ENCODE data around the gene NT5C1B.
"Not testable (repeated sequence)": the region's sequence is repeated elsewhere in the genome, so short reads cannot be mapped to it uniquely, and the experiment has no call there.

Gene NT5C1B

DNA sequence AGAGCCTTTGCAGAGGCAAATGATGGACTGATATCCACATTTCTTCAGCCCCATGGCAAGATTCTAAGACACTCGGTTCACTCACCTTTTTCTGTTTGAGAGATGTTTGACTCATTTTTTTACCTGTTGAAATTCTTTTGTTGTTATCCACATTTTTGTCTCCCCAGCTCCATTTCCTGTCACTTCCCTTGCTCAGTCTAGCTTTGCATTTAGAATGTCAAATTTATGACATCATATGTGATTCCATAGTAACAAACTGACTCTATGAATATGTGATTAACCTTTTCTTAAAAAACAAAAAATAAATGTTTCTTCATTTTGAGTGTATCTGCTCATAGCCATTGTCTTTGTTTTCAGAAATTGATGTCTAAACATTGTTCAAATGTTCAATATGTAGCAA lies at the start of gene NT5C1B:
NT5C1B (minus strand) TSS at position 216 of the 400 bp plus-strand sequence; CDS start at position 115, 101 bp downstream.
- no peak for DNase-seq

DNA sequence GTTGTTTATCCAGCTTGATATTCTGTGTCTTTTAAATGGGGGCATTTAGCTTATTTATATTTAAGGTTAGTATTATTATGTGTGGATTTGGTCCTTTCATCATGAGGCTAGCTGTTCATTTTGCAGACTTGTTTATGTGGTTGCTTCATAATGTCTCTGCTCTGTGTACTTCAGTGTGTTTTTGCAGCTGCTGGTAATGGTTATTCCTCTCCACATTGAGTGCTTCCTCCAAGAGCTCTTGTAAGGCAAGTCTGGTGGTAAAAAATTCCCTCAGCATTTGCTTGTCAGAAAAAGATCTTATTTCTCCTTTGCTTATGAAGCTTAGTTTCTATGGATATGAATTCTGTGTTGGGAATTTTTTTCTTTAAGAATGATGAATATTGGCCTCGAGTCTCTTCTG lies 47.8 kb upstream of the NT5C1B start:
- DNase-seq: no peak

DNA sequence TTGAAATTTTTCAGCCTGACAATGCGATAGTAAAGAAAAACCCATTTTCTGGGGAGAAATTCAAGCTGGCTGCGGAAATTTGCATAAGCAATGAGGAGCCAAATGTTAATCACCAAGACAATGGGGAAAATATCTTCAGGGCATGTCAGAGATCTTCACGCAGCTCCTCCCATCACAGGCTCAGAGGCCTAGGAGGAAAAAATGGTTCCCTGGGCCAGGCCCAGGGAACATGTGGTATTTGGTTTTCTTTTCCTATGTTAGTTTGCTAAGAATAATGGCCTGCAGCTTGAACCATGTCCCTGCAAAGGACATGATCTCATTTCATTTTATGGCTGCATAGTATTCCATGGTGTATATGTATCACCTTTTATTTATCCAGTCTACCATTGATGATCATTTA lies 43.3 kb upstream of the NT5C1B start:
- not testable (repeated sequence) for DNase-seq

DNA sequence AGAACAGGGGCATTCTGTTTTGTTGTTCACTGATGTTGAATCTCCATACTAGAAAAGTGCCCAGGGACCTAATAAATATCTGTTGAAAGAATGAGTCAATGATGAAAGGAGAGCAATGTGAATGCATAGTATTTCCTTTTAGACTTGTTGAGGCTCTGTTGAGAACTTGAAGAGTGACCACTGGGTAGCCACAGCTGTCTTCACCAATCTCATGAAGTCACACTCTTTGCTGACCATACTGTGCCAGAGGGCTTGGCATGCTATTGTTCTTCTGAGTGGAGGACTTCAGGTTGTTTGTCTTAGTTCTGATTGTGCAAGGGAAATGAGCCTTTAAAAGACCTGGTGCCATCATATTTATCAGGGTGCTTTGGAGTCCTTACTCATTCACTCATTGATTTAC lies 41.6 kb upstream of the NT5C1B start:
- no peak for DNase-seq

DNA sequence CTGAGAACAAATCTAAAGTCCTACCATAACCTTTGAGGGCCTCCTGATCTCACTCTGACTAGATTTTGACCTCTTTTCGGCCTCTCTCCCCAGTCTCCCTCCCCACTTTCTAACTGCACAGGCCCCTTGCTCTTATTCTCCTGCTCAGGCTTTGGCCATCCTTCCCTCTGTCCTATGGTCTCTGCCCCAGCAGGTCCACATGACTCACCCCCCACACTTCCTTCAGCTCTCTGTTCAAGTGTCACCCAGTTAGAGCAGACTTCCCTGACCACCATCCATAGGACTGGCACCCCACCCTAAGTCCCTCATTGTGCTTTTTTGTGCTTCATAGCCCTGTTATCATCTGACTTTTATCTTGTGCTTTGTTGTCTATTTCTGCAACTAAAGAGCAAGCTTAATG lies 41.2 kb upstream of the NT5C1B start:
- DNase-seq: no peak

DNA sequence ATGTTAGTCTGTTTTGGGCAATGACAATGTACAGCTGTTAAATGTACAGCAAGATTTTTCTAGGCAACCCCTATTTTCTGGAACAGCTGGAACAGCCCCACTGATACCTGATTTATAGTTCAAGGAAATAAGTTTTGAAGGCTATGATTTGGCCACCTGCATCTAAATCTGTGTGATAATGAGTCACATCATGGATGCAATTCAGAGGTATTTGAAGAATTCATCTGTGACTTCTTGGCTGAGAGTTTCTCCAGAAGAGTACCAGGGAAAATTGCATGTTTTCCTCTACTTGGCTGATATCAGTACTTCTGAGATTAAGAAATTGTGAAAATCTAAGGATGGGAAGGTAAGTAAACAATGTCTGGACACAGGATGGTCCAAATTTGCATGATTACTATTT lies 40.7 kb upstream of the NT5C1B start:
- DNase-seq: no peak

DNA sequence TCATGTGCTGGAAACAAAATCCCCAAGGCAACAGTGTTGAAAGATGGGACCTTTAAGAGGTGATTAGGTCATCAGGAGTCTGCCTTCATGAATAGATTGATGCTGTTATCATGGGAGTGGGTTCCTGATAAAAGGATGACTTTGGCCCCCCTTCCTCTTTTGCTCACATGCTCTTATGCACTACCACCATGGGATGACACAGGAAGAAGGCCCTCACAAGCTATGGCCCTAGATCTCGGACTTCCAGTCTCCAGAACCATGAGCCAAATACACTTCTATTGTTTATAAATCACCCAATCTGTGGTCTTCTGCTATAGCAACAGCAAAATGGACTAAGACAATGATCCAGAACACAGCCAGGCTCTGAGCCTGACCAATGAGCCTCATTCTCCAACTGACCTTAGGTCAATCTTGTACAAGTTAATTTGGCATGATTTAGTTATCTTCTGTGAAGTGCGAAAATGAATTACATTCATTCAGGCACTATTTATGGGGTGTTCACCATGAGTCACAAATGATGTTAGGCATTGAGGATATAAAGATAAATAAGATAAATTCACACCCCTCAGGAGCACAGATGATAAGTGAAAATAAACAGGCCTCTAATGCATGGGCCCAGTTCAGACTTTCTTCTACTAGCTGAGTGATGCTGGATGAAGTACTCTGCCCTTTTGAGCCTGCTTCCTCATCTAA lies 37.7 kb upstream of the NT5C1B start:
- no peak for DNase-seq

DNA sequence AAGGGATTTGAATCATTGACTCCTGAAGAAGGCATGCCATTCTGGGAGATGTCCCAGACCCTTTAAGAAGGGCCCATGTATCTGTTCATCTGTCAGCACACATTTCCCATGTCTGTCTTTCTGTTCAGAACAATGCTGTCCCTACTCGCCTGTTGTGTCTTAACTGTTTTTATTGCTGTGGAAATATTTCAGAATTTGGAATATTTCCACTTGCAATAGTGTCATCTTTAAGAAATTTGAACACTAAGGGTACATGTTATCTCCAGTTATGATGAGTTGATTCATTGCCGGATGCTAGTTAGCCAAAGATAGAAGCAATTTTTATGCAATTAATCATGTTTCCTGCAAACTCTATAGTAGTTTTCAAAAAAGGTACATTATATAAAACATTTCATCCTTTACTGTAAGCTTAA lies 36.9 kb upstream of the NT5C1B start:
- no peak for DNase-seq

DNA sequence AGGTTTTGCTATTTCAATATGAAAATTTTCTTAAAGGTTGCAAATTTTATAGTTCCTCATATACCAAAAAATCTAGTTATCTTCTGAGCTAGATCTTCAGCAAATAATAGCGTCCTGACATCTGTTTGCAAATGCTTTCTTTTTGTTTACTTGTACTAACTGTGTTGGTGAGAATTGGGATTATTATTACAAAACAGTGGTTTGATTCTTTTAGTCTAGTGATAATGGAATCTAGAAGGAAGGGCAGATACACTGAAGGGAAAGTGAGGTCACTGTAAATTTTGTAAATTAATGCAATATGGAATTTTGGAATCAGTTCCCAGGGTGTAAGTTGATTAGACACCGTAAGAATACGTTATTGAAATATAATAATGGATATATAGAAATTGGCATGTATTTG lies 36.2 kb upstream of the NT5C1B start:
- DNase-seq: no peak

DNA sequence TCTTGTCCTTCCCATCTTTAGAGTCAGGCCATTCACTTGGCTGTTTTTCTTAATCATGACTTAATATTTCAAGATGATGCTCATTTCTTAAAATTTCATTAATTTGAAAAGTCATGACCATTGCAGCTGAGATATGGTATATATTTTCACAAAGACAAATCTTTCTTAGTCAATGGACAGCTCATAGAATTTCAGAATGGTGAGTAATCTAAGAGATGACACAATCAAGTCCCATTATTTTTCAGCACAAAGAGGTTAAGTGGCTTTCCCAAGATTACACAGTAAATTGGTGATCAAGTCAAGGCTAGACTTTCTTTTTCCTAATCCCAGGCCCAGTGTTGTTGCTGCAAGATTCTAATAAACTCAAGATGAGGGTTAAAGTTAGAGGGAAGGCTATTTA lies 34.4 kb upstream of the NT5C1B start:
- no peak for DNase-seq

DNA sequence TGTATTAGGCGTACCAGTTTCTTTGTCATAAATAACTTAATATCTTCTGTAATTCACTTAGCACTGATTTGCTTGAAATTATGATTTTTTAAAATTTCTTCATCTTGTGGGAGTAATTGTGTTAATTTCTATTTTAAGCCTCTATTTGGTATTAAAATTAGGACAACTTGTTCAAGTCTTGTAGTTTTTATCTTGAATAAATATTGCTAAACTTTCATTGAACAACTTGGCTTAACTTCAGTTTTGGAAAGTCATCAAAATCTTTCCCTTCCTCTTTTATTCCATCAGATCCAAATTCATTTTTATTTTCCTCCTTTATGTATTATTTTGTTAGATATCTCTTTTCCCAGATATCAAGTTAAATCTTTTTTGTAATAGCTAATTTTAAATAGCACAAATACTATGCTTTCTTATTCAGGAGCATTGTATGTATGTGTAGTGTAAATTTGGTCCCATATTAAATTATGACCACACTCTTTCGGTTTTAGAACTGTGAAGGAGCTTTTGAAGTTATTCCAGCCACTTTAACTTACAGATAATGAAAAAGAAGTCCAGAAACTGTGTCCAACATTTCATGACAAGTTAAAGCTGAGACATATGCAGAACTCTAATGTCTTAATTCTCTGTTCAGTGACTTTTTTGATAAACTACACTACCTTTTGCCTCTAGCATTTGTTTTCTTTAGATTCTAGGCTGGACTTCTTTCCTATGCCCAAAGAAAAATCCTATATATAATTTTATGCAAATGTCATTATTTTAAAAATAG lies 31.7 kb upstream of the NT5C1B start:
- no peak for DNase-seq

DNA sequence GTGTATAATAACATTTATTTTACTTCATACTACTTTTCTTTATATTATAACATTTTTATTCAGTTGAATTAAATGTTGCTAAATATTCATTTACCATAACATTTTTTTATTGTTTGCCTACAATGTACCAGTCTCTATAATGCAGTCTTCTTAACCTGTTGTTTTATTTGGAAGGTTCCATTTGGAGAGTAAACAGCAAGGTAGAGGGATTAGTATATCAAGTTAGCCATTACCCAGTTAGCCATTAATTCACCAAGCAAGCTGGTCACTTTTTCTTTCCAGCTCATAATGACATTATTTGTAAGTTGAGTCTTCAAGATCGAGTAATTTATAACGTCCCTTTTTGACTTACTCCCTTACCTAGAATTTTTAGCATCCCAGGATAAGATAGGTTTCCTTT lies 29.7 kb upstream of the NT5C1B start:
- no peak for DNase-seq

DNA sequence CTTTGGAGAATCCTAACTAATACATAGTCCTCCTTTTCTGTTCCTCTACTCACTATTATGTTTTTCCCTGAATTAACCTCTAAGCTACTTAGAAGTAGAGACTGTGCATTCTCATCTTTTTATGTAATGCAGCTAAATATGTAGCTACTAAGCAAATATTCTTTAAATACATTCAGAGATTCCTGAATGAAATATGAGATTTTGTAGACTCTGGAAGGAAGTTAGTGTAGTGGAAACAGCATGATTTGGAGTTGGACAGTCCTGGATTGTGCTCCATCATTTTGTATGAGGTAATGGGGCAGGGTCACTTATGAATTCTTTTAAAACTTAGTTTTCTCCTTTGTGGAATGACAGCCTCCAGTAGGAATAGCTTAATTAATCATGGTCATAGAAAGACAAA lies 24.7 kb upstream of the NT5C1B start:
- DNase-seq: no peak

DNA sequence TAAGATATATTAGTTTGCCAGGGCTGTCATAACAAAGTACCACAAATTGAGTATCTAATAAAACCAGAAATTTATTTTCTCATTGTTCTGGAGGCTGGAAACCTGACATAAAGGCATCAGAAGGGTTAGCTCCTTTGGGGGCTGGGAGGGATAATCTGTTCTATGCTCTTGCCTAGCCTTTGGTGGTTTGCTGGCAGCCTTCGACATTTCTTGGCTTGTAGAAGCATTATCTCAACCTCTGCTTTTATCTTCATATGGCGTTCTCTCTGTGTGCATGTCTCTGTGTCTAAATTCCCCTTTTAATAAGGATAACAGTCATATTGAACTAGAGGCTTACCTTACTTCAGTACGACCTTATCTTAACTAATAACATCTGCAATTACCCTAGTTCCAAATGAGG lies 22.8 kb upstream of the NT5C1B start:
- DNase-seq: no peak

DNA sequence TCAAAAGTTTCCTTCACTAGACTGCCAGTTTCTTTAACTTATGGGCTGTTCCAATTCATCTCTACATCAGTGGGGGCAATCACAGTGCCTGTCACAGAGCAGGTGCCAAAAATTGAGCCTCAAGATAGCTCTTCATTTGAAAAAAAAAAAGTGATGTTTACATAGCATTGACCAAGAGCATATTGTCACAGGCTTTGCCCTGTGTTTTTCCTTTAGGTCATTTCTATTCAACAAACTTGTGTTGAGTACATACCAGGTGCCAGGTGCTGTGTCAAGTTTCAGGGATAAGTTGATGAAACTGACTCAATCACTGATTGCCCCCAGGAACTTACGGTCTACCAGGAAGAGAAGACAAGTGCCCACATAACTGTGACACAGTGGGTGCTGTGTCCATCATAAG lies 22.2 kb upstream of the NT5C1B start:
- no peak for DNase-seq

DNA sequence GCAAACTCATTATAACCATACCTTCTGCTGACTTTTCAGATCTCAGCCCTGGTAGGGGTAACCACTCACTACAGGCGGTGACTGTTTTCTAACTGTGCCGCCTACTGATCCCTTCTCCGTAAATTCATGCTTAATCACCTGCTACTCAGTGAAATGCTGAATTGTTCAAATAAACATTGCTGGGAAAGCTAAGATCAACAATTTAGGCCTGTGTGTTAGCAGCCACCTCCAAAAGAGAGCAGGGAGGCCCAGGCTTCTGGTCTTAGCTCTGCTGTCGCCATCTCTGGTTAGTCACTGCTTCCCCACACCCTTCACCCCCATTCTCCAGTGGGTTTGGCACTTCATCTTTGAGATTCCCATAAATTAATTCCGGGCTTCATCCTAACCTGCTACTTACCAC lies 21.8 kb upstream of the NT5C1B start:
- no peak for DNase-seq

DNA sequence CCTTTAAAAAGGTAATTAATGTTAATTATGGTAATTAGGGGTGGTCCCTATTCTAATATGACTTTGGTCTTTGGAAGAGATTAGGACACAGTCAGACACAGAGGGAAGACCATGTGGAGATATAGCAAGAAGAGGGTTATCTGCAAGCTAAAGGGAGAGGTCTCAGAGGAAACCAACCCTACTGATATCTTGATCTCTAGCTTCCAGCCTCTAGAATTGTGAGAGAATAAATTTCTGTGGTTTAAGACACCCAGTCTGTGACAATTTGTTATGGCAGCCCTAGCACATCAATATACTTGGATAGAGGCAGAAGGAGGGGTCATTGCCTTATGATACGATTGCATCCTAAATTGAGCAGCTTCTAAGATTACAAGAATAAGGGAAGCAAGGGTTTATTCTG lies 21.3 kb upstream of the NT5C1B start:
- DNase-seq: no peak

DNA sequence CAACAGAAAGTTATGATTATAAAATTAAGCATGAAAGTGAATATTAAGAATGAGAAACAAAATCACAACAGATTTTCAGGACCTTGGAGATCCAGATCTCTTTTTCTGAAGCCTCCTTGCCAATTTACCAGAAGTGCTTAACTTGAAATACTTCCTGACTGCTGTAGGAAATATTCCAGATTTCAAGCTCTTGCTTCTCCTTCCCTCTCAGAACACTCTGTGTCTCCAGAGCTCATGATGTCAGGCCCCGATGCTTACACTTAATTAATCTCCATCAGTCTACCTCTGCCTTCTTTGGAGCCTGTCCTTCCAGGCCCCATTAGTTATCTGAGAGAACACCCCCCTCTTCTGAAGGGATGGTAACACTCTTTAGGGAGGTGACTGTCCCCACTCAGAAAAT lies 20.7 kb upstream of the NT5C1B start:
- no peak for DNase-seq

DNA sequence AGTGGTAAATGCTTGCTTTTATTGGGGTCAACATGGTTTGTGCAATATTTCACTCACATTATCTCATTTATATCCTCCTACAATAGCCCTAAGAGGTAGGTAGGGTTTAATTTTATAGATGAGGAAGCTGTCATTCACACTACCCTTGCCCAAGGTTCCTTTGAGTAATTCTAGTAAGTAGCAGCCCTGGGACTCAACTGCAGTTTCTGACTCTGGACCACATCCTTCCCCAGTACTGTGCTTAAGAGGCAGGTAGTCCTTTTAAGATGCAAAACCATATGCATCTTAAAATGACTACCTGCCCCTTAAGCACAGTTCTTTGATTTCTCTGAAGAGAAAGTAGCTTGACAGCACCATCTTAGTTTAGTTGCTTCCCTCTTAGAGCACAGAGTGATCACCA lies 15.7 kb upstream of the NT5C1B start:
- DNase-seq: no peak

DNA sequence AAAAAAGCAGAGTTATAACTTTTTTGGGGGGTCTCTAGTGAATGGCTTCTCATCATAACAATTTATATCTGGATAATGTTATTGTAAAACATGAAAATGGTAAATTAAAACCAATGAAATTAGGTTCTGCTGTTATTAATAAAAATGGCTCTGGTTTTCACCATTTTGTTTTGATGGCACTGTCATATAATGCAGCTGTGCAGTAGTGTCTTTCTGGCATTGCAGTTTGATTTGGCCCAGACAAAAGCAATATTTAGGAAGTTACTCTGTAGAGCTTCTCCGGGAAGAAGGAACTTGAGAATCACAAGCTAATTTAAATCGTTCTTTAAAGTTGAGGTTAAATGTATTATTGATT lies 15.1 kb upstream of the NT5C1B start:
- DNase-seq: no peak

DNA sequence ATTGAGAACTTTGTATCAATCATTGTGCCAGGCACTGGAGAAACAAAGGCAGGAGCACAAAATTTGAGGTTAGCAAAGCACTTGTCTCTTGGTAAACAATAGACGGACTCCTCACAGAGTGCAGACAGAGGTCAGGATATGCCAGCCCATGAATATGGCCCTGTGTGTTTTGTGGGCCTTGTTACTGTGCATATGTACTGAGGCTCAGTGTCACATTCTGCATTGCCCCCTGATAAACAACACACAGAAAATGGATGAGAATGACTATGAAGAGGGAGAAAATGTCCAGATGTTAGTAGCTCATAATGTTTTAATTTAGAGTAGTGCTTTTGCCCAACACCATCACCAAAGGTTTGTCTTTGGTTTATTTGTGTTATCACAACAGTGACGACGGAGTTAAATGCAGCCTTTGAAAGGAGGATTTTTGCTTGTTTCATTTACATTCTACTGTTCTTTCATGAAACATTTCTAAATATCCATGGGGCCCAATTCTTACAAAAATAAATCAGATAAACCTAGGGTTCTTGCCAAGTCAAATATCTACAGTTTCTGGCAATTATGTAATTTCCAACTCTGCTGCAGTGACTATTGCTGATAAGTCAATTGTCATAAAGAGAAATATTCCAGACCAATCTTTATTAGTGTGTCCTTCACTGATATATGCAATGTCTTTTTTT lies 14.6 kb upstream of the NT5C1B start:
- no peak for DNase-seq

DNA sequence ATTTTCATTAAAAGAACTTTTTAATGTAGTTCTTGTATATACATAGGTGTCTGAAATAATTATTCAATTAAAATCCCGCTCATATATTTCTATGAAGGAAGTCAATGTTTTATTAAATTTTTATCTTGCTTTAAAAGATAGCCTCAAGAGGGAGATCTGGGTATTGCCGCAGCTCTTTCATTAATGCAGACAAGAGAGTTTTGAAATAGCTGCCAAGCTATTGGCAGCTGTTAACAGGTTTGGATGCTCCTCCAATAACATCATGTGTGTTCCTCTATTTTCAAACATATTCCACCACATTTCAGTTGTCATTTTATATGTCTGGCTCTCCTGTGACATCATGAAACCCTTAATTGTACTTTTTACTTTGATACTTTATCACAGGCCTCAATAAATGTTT lies 12.9 kb upstream of the NT5C1B start:
- no peak for DNase-seq

DNA sequence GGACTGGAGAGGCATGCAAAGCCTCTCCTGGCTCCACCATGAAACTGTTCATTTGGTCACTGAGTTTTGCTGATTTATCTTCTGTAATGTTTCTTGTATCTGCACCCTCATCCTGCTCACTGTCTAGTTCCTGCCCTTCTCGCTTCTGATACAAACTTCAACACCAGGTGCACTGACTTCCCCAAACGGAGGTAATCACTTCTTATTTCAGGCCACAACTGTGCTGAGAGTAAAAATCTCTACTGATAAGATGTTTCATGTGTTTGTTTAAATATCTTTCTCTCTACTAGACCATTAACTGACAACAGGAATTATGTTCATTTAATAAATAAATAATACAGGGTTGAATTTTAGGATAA lies 10.9 kb upstream of the NT5C1B start:
- no peak for DNase-seq

DNA sequence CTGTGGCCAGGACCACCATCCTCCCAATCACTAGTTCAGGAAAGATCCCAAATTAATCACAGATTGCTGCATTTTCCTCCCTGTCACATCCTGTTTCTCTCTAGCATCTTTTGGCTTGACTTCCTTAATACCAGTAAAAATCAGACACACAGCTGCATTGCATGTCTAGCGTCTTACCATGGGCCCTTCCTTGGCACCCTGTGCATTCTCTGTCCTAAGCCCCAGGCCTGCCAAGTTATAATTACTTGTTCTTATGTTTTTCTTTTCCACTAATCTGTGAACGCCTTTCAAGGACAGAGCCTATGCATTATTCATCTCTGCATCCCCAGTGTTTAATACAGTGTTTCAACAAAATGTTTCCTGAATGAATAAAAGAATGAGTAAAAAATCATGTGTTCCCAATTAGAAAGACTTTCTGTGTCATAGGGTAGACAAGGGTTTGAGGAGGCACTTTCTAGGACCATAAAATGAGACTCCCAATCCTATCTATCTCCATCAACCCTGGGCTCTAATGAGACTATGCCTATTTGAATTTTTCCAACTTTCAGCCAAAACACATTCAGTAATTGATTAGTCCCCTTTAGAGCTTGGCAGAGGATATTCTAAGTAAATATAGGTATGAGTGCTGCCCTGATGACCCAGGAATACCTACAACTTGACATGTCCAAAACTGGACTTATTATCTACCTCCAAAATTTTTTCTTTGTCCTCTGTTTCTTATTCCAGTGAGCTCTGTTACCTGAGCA lies 10.3 kb upstream of the NT5C1B start:
- no peak for DNase-seq
